ENCODE results near the gene RCC2. TPM values are rescaled to one million over a fixed set of nuclear protein-coding genes. Genes with fewer than 3 reads are reported as not detected.
A peak's percentile ranks its signal among the peaks of the same experiment; 100 is the strongest.

The RCC2 gene
- polyA plus RNA-seq, 1 donor (not counting 4 experiments of a cell fraction or from before 2014, with no cell fraction given), result 45.2 TPM

DNA sequence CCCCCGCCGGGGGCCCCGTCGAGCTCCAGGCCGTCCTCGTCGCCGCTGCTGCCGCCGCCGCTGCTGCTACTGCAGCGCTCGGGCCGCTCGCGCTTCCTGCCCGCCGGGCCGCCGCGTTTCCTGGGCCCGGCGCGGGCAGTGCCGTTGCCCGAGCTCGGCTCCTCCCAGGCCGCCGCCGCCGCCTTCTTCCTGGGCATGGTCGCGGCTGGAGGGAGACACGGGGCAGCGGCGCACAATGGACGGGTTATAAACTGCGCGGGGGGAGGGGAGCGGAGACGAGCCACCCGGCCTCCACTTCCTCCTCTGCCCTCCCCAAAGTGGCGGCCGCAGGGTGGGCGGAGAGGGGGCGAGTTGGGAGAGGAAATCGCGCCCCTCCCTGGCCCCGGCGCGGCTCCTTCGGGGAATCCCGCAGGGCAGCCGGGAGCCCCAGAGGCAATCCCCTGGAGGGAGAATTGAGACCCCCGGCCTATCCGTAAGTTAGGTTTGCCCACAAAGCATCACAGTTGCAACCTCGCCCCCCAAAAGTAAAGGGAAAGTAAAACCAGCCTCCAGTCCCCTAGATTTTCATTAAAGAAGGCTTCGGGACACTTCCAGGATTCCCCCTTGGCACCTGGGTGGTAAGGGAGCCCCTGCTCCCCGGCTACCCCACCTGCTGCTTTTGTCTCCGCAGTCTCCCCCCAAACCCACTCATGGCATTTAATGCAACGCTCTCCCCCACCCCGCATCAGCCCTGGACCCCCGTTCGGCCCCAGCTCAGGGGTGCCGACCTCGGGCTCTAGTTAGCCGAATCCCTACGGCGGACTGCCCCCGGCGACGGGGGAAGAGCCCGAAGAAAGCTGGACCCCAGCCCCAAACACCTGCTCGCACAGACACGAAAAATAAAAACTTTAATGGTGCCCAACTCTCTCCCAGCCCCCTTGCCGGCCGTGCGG lies 893 bp downstream of the RCC2 start:
- H2AFZ ChIP-seq (ENCODE audit: control insufficient read depth, low read length), result no peak overlapping the region
- peak overlapping the region; percentile 95 for H3K9ac ChIP-seq (ENCODE audit: control insufficient read depth, extremely low read depth, insufficient read depth, low read length)
- no peaks in the 10 kb centered on the region for H3K27me3 ChIP-seq (ENCODE audit: control insufficient read depth, extremely low read depth, insufficient read depth, low read length)
- peaks cover 47% of the 10 kb centered on the region for H3K4me1 ChIP-seq (ENCODE audit: control insufficient read depth, extremely low read depth, insufficient read depth, low read length)
- no peaks in the 10 kb centered on the region for H3K9me1 ChIP-seq (ENCODE audit: control insufficient read depth, extremely low read depth, insufficient read depth, low read length)
- peak overlapping the region; percentile 97 for H3K27ac ChIP-seq (ENCODE audit: control insufficient read depth, insufficient read depth, low read length)
- dilution Hi-C loops (cut with MboI; ENCODE audit: extremely low pct_ligation_motif_present, low sequenced_read_pairs), result no loop called here
- peaks cover 6 to 26% of the 10 kb centered on the region in 2 experiments for H3K36me3 ChIP-seq (ENCODE audit: control insufficient read depth in 2 of 2, extremely low read depth in 1 of 2, insufficient read depth in 2 of 2, low read length in 2 of 2)
- FAIRE-seq (no peak), DNase-seq (ENCODE audit: low read depth, low spot score) (no peak)
- peaks cover 17% of the 10 kb centered on the region for H4K20me1 ChIP-seq (ENCODE audit: control insufficient read depth, extremely low read depth, insufficient read depth, low read length)
- H3K4me3 ChIP-seq (ENCODE audit: control insufficient read depth in 2 of 3, extremely low read depth in 1 of 3, insufficient read depth in 2 of 3, low read depth in 1 of 3, low read length in 3 of 3), result peak overlapping the region; percentile 80 to 98 (median 91)
- no peaks in the 10 kb centered on the region for H3K9me3 ChIP-seq (ENCODE audit: control insufficient read depth, low read depth, low read length)
- H3K4me2 ChIP-seq (ENCODE audit: control insufficient read depth, extremely low read depth, insufficient read depth, low read depth, low read length), result peak overlapping the region; percentile 77
- H3K79me2 ChIP-seq (ENCODE audit: control insufficient read depth, insufficient read depth, low read length), result peaks cover 51% of the 10 kb centered on the region
- no peak for TF ChIP-seq EZH2 (IDR thresholded peaks at IDR 0.05; ENCODE audit: low read length)
- TF ChIP-seq, protein P1, sequence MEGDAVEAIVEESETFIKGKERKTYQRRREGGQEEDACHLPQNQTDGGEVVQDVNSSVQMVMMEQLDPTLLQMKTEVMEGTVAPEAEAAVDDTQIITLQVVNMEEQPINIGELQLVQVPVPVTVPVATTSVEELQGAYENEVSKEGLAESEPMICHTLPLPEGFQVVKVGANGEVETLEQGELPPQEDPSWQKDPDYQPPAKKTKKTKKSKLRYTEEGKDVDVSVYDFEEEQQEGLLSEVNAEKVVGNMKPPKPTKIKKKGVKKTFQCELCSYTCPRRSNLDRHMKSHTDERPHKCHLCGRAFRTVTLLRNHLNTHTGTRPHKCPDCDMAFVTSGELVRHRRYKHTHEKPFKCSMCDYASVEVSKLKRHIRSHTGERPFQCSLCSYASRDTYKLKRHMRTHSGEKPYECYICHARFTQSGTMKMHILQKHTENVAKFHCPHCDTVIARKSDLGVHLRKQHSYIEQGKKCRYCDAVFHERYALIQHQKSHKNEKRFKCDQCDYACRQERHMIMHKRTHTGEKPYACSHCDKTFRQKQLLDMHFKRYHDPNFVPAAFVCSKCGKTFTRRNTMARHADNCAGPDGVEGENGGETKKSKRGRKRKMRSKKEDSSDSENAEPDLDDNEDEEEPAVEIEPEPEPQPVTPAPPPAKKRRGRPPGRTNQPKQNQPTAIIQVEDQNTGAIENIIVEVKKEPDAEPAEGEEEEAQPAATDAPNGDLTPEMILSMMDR (optimal IDR thresholded peaks at IDR 0.05 in 1 of 3, IDR thresholded peaks at IDR 0.05 in 1 of 3, conservative IDR thresholded peaks at IDR 0.05 in 1 of 3; ENCODE audit: extremely low read depth in 1 of 3, insufficient read depth in 2 of 3, low read length in 3 of 3), result peak in 1 of 3 experiments; percentile 1

DNA sequence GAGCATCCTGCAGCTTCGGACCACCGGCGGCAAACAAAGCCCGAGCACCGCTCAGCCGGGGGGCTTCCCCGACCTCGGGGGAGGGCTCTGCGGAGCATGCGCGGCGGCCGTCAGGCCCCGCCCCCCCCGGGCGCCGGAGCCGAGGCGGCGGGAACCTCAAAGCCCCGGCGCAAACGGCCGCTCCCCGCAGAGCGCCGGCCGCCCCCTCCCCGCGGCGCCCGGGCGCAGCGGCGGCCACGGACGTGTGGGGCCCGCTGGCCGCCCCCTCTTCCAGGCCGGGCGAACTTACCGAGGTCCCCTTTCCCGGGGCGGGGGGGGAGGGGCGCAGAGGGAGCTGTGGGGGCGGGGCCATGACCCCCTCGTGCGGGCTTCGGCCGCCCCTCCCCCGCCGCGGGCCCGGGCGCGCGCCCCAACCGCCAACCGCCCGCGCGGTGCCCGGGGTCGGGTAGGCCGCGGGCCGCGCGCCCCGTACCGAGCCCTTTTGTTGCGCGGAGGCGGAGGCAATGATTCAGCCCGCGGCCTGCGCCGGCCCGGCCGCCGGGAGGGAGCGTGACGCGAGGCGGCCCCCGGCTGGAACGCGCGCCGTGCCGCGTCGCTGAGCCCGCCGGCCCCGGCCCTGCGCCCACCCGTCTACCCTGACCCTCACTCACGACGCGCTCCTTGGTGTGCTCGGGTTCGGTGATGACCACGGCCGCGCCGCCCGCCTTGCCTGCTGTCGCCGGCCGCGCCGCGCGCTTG lies 1.7 kb downstream of the RCC2 start:
- no peak overlapping the region for H2AFZ ChIP-seq (ENCODE audit: control insufficient read depth, low read length)
- H3K27ac ChIP-seq (ENCODE audit: control insufficient read depth, insufficient read depth, low read length), result peak overlapping the region; percentile 97
- no peaks in the 10 kb centered on the region for H3K9me1 ChIP-seq (ENCODE audit: control insufficient read depth, extremely low read depth, insufficient read depth, low read length)
- no peak for TF ChIP-seq EZH2 (IDR thresholded peaks at IDR 0.05; ENCODE audit: low read length)
- TF ChIP-seq, protein P1 (optimal IDR thresholded peaks at IDR 0.05 in 1 of 3, IDR thresholded peaks at IDR 0.05 in 1 of 3, conservative IDR thresholded peaks at IDR 0.05 in 1 of 3; ENCODE audit: extremely low read depth in 1 of 3, insufficient read depth in 2 of 3, low read length in 3 of 3), result no peak
- FAIRE-seq (no peak), DNase-seq (ENCODE audit: low read depth, low spot score) (no peak)
- H3K4me2 ChIP-seq (ENCODE audit: control insufficient read depth, extremely low read depth, insufficient read depth, low read depth, low read length), result peak overlapping the region; percentile 75
- no peaks in the 10 kb centered on the region for H3K27me3 ChIP-seq (ENCODE audit: control insufficient read depth, extremely low read depth, insufficient read depth, low read length)
- no peaks in the 10 kb centered on the region for H3K9me3 ChIP-seq (ENCODE audit: control insufficient read depth, low read depth, low read length)
- H4K20me1 ChIP-seq (ENCODE audit: control insufficient read depth, extremely low read depth, insufficient read depth, low read length), result peaks cover 17% of the 10 kb centered on the region
- peak overlapping the region; percentile 80 to 98 (median 91) for H3K4me3 ChIP-seq (ENCODE audit: control insufficient read depth in 2 of 3, extremely low read depth in 1 of 3, insufficient read depth in 2 of 3, low read depth in 1 of 3, low read length in 3 of 3)
- dilution Hi-C loops (cut with MboI; ENCODE audit: extremely low pct_ligation_motif_present, low sequenced_read_pairs), result no loop called here
- H3K79me2 ChIP-seq (ENCODE audit: control insufficient read depth, insufficient read depth, low read length), result peaks cover 60% of the 10 kb centered on the region
- H3K36me3 ChIP-seq (ENCODE audit: control insufficient read depth in 2 of 2, extremely low read depth in 1 of 2, insufficient read depth in 2 of 2, low read length in 2 of 2), result peaks cover 10 to 31% of the 10 kb centered on the region in 2 experiments
- H3K4me1 ChIP-seq (ENCODE audit: control insufficient read depth, extremely low read depth, insufficient read depth, low read length), result peaks cover 40% of the 10 kb centered on the region
- peak overlapping the region; percentile 95 for H3K9ac ChIP-seq (ENCODE audit: control insufficient read depth, extremely low read depth, insufficient read depth, low read length)

All from keratinocyte (primary cell).